PFSK-1 (cell line): ENCODE results near the gene KRT86.

Experiments
- FOXP2 ChIP-seq: optimal IDR thresholded peaks from 2 replicates; pipeline ENCODE3; 2011; ENCODE audit warnings: borderline replicate concordance, control low read depth, inconsistent platforms; ENCODE audit not compliant: insufficient read depth; ENCODE audit errors: extremely low read length, extremely low read depth
- POLR2AphosphoS5 ChIP-seq: IDR thresholded peaks from 2 replicates; pipeline ENCODE4 v1.6.1; 2012; ENCODE audit warnings: low read depth, mild to moderate bottlenecking, control low read depth, low read length, moderate library complexity
- REST ChIP-seq, 2 experiments: IDR thresholded peaks; 2 replicates each; pipeline versions ENCODE4 v1.6.1 to v1.8.0; 2011 to 2012; ENCODE audit warnings: low read depth in 2 of 2, low read length in 2 of 2, control low read depth in 1 of 2, inconsistent platforms in 1 of 2, mild to moderate bottlenecking in 1 of 2, moderate library complexity in 1 of 2; ENCODE audit not compliant: insufficient read depth in 1 of 2
- SIN3A ChIP-seq: IDR thresholded peaks from 2 replicates; pipeline ENCODE4 v1.6.1; 2012; ENCODE audit warnings: mild to moderate bottlenecking, low read length, moderate library complexity, borderline replicate concordance; ENCODE audit not compliant: insufficient read depth
- TAF1 ChIP-seq: IDR thresholded peaks from 2 replicates; pipeline ENCODE4 v1.6.1; 2012; ENCODE audit warnings: low read length, control low read depth, borderline replicate concordance; ENCODE audit not compliant: insufficient read depth

KRT86 gene

GRCh38 chr12:52319097-52319496, 44.7 kb downstream of the KRT86 start:
- TF ChIP-seq SIN3A (no peak), TAF1 (no peak), FOXP2 (no peak), REST (IDR thresholded peaks at IDR 0.05; ENCODE audit: insufficient read depth in 1 of 2, low read depth in 2 of 2, low read length in 2 of 2) (no peak), POLR2AphosphoS5 (no peak)

- TF ChIP-seq POLR2AphosphoS5, result no peak
- no peak for TF ChIP-seq SIN3A
- TF ChIP-seq REST (IDR thresholded peaks at IDR 0.05; ENCODE audit: insufficient read depth in 1 of 2, low read depth in 2 of 2, low read length in 2 of 2), result no peak
- no peak for TF ChIP-seq TAF1
- TF ChIP-seq FOXP2, result no peak
These were observed 46.4 kb downstream of the KRT86 start, which contains the start of gene KRT83 for GRCh38 chr12:52320784-52321400. TSS of gene KRT83 (minus strand) at chr12:52321398. CDS start at chr12:52321335, 63 bp downstream.

- TF ChIP-seq TAF1, result no peak
- TF ChIP-seq SIN3A, result no peak
These were observed 47.0 kb downstream of the KRT86 start for GRCh38 chr12:52321418-52321817.

GRCh38 chr12:52322069-52322468, 47.6 kb downstream of the KRT86 start:
- TF ChIP-seq FOXP2 (no peak), REST (IDR thresholded peaks at IDR 0.05; ENCODE audit: insufficient read depth in 1 of 2, low read depth in 2 of 2, low read length in 2 of 2) (no peak), SIN3A (no peak), TAF1 (no peak), POLR2AphosphoS5 (no peak)

- no peak for TF ChIP-seq REST (IDR thresholded peaks at IDR 0.05; ENCODE audit: insufficient read depth in 1 of 2, low read depth in 2 of 2, low read length in 2 of 2)
These were observed 48.6 kb downstream of the KRT86 start for GRCh38 chr12:52323001-52323400.
